GM12892 (cell line): ENCODE measurements around the gene PLIN4.

Source experiments
- POLR2A ChIP-seq: IDR thresholded peaks from 2 replicates; pipeline ENCODE4 v1.6.1; 2011; ENCODE audit warnings: low read depth, low read length, control low read depth
- TAF1 ChIP-seq: IDR thresholded peaks from 2 replicates; pipeline ENCODE4 v1.6.1; 2011; ENCODE audit warnings: low read depth, mild to moderate bottlenecking, control low read depth, low read length, borderline replicate concordance

- no peak for TF ChIP-seq POLR2A
- TF ChIP-seq TAF1: no peak
Measured at GRCh38 chr19:4474514-4475022, 43.7 kb downstream of the PLIN4 start.
